HG02642 (cell line): Measurements from ENCODE around the gene DOLPP1.

ENCODE experiments used
- ATAC-seq: cut with Tn5 transposase; IDR thresholded peaks from one replicate; pipeline ENCODE4 v1.9.1; 2021; ENCODE audit warnings: mild to moderate bottlenecking; ENCODE audit not compliant: unreplicated experiment, poor library complexity

The DOLPP1 gene, protein sequence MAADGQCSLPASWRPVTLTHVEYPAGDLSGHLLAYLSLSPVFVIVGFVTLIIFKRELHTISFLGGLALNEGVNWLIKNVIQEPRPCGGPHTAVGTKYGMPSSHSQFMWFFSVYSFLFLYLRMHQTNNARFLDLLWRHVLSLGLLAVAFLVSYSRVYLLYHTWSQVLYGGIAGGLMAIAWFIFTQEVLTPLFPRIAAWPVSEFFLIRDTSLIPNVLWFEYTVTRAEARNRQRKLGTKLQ

DNA sequence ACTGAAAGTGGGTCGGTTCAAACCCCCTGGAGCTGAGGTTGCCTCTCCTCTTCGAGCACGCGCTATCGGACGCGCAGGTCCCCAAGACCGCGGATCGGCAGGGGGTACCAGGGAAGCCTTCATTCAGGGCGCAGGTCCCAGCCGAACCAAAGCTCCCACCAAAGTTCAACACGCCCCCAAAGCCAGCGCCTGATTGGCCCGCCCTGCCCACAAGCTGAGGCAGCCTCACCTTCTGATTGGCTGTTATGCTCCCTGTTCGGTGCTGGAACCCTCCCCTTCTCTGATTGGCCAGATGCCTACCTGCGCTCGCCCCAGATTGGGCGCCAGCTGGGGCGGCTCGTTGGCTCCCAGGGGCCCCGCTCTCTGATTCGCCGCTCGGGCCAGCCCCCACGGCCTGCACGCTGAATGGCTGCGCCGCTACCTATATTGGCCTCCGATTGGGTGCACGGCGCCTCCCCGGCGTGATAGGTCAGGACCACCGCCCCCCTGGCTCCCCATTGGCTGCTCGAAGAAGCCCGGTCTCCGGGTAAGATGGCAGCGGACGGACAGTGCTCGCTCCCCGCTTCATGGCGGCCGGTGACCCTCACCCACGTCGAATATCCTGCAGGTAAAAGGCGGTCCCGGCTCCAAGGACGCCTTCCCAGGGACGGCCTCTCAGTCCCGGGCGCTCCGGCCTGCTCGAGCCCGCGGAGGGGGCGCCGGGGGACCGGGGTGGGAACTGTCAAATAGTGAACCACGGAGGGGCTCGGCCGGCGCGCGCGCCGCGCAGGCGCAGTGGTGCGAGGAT is at the start of gene DOLPP1:
DOLPP1 (plus strand) TSS at position 511 of the 787 bp plus-strand sequence; CDS start at position 532, 21 bp downstream.
- peak; percentile 95 for ATAC-seq

DNA sequence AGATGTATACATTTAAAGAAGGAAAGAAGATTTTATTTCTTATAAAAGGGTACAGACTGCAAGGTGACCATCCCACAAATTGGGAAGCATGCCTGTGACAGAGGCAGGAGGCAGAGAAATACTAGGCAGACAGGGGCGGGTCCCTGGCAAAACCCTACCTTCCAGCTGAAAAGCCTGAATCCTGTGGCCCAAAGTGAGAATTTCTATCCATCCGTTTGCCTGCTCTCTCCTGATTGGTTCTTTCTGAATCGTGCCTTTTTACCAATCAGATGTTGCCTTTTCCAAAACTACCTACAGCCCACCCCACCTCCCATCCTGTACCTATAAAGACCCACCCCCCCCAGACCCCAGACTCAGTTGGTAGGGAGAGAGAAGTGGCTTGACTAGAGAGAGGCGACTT is 49.4 kb upstream of the DOLPP1 start:
- no peak for ATAC-seq

DNA sequence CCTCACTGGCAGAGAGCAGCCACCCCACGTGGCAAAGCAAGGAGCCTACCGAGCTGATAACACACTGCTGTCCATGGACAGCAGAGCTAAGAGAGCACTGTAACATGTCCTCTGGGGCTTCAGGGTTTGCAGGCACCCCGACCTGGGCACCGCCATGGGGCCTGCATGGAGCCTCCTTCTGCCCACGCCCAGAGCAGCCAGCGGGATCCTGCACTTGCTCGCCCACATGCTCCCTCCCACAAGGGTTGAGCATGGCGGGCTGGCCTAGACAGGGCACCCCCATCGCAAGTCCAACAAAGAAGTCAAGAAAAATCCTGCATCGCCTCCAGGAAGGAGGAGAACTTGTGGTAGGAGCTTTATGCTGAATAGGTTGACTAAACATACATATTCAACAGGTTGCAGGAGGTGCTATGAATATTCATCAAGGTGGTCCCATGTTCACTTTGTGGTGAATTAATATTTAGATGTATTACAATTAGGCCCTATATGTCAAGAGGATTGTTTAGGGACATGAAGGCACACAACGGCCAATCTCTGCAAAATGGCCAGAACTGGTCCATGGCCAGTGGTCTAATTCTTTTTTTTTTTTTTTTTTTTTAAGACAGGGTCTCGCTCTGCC is 48.3 kb upstream of the DOLPP1 start:
- no peak for ATAC-seq

DNA sequence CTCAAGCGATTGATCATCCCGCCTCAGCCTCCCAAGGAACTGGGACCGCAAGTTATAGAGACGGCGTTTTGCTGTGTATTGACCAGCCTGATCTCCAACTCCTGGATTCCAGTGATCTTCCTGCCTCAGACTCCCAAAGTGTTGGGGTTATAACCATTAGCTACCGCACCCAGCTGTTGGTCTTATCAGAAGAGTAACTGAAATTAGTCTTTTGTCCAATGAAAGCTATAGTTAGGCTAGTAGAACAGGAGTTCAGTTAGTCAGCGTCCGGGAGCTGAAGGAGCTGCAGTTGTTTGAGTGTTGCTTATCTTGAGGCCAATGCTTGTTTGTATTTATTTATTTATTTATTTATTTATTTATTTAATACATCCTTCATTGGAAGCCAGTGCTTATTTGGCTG is 47.7 kb upstream of the DOLPP1 start:
- ATAC-seq = no peak

DNA sequence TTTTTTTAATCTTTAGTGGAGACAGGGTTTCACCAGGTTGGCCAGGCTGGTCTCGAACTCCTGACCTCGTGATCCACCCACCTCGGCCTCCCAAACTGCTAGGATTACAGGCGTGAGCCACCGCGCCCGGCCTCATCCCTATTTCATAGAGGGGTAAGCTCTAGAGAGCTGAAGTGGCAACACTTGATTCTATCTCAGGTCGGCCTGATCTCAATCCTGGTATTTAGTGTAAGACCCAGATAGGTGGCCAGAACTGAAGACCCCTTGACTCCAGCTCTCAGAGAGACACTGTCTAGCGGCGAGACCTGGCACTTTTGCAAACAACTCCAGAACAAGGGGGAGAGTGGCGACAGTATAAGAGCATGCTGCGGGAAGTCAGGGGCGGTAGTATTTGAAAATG is 45.1 kb upstream of the DOLPP1 start:
- peak; percentile 4 for ATAC-seq

DNA sequence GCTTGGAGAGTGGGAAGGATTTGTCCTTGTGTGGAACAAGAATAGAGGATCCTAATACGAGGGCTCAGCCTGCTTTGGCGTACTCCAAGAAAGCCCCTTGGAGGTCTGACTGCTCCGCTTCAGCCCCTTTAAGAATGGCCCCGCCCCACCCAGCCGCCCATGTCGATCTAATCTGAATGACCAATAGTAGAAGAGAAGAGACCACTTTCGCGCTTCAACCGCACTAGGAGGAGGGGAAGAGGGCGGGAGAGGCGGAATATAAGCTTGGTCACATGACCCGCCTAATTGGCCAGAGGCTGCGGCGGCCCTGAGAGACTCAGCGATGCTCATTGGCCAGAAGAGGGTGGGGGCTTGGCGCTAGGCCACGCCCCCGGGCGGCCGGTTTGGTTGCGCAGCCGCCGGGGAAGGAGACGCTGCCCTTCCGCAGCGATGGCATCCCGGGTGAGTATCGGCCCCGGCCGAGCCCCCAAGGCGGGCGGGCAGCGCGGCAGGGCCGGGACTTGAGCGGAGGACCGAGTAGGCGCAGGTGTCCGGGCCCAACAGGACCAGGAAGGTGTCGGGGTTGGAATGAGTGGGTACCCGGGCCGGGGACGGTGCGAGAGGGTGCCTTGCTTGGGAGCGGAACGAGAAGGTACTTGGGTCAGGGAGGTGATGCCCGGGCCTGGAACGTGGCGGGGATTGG is 44.5 kb upstream of the DOLPP1 start, which contains the start of gene MIGA2:
MIGA2 (plus strand) TSS at position 386 of the 682 bp plus-strand sequence. CDS start 3,969 bp downstream, outside the sequence.
- ATAC-seq = peak; percentile 98

DNA sequence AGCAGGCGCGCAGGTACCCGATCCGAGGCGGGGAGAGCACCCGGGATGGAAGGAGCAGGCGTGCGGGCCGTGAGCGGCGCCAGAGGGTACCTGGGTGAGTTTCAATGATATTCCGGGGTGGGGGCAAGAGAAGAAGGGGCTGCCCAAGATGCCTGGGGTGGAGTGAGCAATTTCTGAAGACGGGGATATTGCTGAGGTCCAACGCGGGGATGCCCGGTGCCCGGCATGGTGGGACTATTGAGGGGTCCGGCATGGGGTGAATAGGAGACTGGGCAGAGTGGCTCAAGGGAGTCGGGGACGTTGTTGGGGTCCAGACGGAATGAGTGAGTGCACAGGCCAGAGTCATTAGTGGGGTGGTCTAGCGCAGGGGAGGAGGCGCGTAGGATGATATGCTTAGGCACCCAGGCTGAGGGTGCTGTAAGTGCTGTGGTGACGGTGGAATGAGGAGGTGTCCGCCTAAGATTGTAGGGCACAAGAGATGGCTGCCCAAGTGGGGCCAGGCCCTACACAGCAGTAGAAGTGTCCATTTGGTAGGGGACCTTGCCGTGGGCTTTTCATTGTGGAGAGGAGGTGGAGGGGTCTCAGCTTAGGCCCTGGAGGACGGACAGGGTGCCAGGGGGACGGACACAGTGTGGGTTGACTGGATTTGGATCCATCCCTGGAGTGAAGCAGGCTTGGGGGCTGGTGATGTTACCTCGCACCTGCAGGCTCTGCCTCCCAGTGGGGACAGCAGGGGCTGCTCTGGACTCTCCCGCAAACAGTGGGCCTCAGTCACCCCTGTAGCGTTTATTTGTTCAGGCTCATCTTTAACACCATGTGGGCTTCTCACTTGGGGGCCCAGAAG is 43.8 kb upstream of the DOLPP1 start:
- no peak for ATAC-seq

DNA sequence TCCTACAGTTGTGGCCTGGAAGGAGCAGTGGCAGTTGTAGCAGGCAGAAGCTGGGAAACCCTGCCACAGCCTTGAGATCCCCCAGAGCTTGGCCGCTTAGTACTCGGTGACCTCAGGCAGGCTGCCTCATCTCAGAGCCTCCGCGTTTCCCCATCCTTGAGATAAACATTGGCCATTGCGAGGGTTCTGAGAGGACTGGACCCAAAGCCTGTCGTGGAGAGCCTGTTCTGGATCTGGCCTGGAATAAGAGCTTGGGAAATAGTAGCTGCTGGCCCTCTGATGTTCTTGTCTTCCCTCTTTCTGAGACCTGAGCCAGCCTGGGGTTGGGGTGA is 43.2 kb upstream of the DOLPP1 start:
- no peak for ATAC-seq

DNA sequence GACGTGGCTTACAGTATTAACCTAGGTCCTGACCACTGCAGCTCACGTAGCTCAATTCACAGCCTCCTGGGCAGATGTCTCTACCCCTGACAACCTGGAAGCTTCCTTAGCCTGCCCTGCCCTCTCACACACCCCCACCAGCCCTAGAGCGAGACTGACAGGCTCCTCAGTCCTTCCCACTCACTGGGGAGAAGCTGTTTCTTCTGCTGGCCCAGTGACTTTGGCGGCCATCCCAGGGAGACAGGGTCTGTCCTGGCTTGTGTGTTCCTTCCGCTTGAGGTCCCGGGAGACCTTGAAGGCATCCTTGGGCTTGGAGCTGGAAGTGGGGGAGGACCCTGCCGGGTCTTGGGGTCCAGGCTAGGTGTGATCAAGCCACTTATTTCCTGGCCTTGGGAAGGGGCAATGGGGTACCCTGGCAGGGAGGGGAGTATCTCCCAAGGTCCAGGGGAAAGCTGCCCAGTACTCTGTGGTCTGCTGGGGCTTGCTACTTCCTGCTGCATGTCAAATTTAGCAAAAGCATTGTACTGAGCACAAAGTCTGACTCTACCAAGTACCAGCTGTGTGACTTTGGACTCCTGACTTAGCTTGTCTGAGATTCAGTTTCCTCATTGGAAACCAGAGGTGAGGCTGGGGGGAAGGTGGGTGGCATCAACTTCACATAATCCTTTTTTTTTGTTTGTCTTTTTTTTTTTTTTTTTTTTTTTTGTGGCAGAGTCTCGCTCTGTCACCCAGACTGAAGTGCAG is 42.6 kb upstream of the DOLPP1 start:
- ATAC-seq = no peak

DNA sequence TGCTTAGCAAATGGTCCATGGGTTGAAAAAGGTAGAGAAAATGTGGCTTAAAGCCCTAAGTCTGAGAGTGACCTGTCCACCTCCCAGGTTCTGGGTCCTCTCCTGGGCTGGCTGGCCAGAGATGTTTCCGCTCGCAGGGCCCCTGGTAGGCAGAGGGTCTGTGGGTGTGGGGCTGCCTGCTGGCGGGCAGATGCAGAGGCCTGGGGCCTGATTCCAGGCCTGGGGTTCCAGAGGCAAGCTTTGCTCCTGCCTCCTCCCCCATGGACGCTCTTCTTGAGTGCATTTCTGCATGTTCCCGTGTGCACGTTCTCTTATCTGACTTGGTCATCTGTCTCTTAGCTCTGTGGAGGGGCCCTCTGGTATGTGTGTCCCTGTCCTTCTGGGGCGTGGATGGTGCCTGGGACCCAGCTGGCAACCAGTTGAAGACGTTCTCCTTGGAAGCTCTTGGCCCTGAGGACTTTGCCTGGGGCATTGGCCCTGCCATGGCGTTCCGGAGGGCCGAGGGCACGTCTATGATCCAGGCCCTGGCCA is 40.7 kb upstream of the DOLPP1 start:
- no peak for ATAC-seq

DNA sequence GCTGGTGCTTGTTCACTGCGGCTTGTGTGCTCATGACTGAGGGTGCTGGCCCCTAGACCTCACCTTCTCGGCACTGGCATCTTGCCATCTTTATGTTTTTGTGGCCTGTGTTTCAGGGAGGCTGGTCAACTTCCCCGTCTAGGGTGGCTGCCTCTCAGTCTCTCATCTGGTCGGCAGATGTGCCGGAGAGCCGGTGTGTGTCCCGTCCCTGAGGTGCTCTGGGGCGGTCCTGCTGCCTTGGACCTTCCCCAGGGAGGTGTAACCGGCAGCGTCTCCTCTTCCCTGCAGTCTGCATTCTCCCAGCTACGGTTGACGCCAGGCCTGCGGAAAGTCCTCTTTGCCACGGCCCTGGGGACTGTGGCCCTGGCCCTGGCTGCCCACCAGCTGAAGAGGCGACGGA is 38.9 kb upstream of the DOLPP1 start:
- ATAC-seq = no peak

DNA sequence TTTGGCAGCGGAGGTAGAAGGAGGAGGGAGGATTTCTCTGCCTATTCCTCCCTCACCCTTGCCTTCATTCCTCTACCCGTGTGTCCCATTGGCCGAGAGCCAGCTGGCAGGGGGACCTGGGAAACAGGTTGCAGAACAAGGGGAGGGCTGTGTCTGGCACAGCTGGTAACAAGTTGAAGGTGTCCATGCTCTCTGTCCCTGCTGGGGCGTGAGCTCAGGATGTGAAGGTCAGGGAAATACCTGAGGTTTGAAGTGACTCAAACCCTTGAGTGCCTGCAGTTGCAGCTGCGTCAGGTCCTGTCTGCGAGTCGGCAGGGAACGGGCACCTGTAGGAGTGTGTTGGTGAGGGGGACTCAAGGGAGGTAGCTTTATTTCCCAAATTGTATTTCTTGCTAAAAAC is 28.3 kb upstream of the DOLPP1 start:
- ATAC-seq = no peak

DNA sequence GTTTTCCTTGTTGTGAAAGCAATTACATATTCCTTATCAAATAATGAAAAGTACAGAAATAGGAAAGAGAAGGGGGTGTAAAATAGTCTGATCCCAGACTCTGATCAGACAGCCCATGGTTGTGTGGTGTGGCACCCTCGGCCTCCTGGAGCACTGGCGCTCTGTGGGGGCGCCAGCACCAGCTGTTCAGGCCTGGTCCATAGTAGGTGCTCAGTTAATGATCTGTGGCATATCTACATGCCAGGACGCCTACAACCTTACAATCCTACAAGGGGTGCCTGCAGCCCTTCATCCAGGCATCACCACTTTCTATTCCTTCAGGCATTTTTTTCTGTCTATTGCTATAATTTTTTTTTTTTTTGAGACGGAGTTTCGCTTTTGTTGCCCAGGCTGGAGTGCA is 27.9 kb upstream of the DOLPP1 start:
- ATAC-seq = no peak

DNA sequence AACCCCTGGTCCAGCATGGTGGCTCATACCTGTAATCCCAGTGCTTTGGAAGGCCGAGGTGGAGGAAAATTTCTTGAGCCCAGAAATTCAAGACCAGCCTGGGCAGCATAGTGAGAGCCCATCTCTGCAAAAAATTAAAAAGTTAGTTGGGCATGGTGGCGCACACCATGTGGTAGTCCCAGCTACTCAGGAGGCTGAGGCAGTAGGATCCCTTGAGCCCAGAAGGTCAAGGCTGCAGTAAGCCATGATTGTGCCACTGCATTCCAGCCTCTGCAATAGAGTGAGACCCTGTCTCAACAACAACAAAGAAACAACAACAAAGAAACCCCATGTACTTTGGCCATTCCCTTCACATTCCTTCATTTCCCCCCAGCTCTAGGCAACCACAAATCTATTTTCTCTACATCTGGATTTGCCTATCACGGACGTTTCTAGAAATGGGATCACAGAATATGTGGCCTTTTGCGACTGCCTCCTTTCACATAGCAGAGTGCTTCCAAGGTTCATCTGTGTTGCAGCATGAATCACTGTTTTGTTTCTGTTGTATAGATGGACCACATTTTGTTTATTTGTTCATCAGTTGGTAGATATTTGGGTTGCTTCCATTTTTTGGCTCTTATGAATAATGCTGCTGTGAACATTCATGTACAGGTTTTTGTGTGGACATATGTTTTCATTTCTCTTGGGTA is 26.6 kb upstream of the DOLPP1 start:
- ATAC-seq = no peak

DNA sequence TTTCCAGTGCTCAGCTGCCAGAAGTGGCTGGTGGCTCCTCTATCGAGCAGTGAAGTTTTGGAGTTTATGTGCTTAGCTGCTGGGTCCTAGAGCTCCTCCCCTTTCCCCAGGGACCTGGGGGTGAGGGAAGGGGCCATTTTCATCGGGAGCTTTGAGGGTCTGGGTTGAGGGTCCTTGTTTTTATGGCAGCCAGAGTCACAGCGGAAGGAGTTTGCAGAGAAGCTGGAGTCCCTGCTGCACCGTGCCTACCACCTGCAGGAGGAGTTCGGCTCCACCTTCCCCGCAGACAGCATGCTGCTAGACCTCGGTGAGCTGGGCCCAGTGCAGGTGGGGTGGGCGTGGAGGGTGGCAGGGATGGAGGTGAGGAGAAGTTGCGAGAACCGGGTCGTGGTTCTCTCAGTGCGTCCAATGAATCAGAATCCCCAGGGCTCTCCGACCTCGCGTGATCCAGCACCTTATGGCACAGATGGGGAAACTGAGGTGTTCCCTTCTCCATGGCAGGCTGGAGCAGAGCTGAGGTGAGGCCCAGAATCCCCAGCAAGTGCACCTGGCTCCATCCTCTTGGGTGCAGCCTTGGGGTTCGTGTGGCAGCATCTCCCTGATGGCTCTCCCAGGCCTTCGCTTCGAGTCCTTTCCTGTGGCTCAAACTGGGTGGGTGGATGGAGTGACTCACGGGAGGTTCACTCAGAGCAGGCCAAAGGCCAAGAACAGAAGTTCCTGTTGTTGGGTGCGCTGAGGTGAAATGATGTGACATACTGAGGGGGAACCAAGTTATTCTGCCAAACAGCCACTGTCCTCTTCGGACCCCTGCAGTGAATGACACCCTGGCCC is 21.7 kb upstream of the DOLPP1 start:
- ATAC-seq = no peak

DNA sequence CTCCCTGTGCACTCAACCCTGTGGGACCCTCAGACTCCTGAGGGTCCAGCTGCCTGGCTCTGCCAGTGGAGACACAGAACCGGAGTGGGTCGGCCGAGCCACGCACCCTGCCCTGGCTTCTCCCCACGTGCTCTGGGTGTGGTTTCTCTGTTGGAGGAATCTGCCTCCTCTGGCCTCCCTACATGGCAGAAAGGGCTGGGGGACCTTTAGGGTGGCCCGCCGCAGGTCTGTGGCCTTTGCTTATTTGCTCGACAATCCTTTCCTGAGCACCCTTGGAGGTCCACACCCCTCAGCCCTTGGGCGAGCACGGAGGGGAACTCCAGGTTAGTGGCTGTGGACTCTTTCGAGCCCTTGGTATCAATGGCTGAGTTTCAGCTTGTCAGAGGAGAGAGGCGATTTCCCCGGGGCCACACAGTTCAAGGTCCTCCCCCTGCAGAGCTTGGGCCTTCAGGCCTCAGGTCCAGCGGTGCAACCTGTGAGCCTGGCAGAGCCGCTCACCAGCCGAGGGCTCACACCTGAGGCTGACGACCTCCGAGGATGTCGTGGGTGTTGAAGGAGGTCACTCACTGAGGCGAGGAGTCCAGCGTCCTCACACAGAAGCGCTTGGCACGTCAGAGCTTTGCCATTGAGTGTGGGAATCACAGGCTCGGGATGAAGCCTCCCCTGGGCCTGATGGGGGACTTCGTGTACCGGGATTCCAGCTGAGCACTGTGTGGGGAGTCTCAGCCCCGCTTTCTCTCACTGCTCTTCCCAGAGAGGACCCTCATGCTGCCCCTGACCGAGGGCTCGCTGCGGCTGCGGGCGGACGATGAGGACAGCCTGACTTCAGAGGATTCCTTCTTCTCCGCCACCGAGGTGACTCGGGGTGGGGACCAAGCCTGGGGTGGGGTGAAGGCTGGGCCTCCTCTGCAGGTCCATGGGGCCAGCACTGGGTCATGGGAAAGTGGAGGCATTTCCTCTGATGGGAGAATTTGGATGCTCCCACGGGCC is 20.8 kb upstream of the DOLPP1 start:
- no peak for ATAC-seq

DNA sequence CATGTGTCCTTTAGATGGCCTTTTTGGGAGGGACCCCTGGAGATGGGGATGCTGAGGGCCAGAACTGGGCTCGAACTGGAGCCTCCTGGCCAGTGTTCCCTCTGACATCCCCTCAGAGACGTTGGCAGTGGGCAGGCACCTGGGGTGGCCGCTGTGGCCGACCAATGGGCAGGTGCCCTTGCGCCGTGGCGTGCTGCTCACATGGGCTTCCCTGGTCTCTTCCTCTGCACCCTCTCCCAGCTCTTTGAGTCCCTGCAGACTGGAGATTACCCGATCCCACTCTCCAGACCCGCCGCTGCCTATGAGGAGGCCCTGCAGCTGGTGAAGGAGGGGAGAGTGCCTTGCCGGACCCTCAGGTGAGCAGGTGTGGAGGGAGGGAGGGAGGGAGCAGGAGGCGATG is 19.9 kb upstream of the DOLPP1 start:
- ATAC-seq = no peak
